ENCODE results near the gene XPO5. TPM values are rescaled to one million over a fixed set of nuclear protein-coding genes. Genes with fewer than 3 reads are reported as not detected.

The XPO5 gene
- polyA plus RNA-seq, 1 of the 3 experiments (the other 2 are of a cell fraction): 29.5 TPM

- H3K4me3 ChIP-seq (ENCODE audit: low read depth in 2 of 2, low read length in 1 of 2): no peak overlapping the region
- H3K27me3 ChIP-seq (ENCODE audit: insufficient read depth): no peaks in the 10 kb centered on the region
- no peaks in the 10 kb centered on the region for H3K9me3 ChIP-seq
- no peaks in the 10 kb centered on the region for H3K9me2 ChIP-seq
- no peak overlapping the region for H3K9ac ChIP-seq
- H2AFZ ChIP-seq (ENCODE audit: low read depth): no peak overlapping the region
- WGBS (ENCODE audit: low lambda C conversion rate): 98% methylated on average over 8 of the region's 8 CpGs
- H3K4me2 ChIP-seq: no peak overlapping the region
- 0 out of 2 replicates have a peak, but pooled peaks cover 4% of the 10 kb centered on the region for H4K20me1 ChIP-seq (ENCODE audit: insufficient read depth)
- ChIA-PET POLR2A (no interaction called here), CTCF (interaction anchor here (1.2 to 1.4 kb wide), 3 partner anchors 11 to 63 kb away, joined by 3 to 5 read pairs (median 5); partner anchors contain the start of gene LRRC73)
- H3F3A ChIP-seq (replicated peaks; ENCODE audit: insufficient read depth): peaks cover 6% of the 10 kb centered on the region
- H3K36me3 ChIP-seq (replicated peaks in 1 of 2; ENCODE audit: control insufficient read depth in 1 of 2, insufficient read depth in 2 of 2, low read length in 1 of 2): peaks cover 56 to 65% of the 10 kb centered on the region in 2 experiments
- peaks cover 8 to 18% of the 10 kb centered on the region in 2 experiments for H3K4me1 ChIP-seq (ENCODE audit: control insufficient read depth in 1 of 2, insufficient read depth in 2 of 2, low read depth in 1 of 2, low read length in 1 of 2)
- DNase-seq: no peak
- peaks cover 50% of the 10 kb centered on the region for H3K79me2 ChIP-seq (ENCODE audit: insufficient read depth)
- no peak overlapping the region for H3K27ac ChIP-seq (ENCODE audit: low read depth in 2 of 2, low read length in 1 of 2)
- TF ChIP-seq FOSL2 (IDR thresholded peaks at IDR 0.05; ENCODE audit: borderline replicate concordance, low read depth) (no peak), ELF1 (IDR thresholded peaks at IDR 0.05) (no peak)
- TF ChIP-seq, protein P1, sequence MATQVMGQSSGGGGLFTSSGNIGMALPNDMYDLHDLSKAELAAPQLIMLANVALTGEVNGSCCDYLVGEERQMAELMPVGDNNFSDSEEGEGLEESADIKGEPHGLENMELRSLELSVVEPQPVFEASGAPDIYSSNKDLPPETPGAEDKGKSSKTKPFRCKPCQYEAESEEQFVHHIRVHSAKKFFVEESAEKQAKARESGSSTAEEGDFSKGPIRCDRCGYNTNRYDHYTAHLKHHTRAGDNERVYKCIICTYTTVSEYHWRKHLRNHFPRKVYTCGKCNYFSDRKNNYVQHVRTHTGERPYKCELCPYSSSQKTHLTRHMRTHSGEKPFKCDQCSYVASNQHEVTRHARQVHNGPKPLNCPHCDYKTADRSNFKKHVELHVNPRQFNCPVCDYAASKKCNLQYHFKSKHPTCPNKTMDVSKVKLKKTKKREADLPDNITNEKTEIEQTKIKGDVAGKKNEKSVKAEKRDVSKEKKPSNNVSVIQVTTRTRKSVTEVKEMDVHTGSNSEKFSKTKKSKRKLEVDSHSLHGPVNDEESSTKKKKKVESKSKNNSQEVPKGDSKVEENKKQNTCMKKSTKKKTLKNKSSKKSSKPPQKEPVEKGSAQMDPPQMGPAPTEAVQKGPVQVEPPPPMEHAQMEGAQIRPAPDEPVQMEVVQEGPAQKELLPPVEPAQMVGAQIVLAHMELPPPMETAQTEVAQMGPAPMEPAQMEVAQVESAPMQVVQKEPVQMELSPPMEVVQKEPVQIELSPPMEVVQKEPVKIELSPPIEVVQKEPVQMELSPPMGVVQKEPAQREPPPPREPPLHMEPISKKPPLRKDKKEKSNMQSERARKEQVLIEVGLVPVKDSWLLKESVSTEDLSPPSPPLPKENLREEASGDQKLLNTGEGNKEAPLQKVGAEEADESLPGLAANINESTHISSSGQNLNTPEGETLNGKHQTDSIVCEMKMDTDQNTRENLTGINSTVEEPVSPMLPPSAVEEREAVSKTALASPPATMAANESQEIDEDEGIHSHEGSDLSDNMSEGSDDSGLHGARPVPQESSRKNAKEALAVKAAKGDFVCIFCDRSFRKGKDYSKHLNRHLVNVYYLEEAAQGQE (IDR thresholded peaks at IDR 0.05; ENCODE audit: low read depth, low read length): no peak
These were observed 55.7 kb downstream of the XPO5 start for GRCh38 chr6:43520097-43520496.

DNA sequence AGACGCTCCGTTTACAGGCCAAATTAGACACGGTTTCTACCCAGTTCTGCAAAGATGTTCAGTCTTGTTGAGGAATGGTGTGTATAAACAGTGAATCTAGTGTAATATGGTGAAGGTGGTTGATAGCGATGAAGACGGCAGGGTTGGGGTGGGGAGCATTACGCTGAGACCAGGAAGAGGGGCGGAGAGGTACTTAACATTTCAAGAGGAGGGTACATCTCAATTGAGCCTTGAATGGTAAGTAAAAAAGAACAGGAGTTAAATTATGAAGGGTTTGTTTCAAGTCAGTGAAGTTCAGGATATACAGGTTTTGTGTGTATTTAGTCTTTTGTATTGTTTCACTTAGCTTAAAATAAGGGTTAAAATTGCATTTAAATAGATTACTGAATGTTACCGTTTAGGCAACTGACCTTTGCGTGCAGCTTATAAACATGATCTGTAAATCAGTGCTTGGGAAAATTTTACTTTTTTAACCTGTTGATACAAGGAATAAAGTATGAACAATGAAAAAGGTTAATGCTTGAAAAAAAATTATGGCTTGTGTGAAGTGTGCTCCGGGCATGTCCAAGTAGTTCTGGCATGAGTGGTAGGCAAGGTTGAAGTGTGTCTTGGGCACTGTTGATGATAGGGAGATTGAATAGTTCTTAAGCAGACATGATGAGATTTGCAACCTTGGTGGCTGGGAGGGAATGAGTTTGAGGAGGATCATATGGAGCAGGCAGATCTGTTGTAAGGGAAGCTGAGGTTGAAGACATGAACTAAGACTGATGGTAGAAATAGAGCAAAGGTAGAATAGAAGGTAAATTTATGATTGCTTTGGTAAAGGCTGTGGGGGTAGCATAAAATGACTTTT lies 58.1 kb downstream of the XPO5 start:
- TF ChIP-seq SMC3 (IDR thresholded peaks at IDR 0.05; ENCODE audit: low read depth, low read length) (no peak), MXI1 (IDR thresholded peaks at IDR 0.05; ENCODE audit: low read depth, low read length) (no peak)
- CTCF ChIA-PET: interaction anchor here (0.7 to 3.1 kb wide), 4 partner anchors 10 to 12 kb away, joined by 3 to 21 read pairs (median 8); no protein-coding TSS in a partner anchor
- POLR2A ChIA-PET: interaction anchor here (1.5 kb wide), 2 partner anchors 8 to 15 kb away, joined by 3 to 4 read pairs; partner anchors contain the start of gene LRRC73

More for the DNA sequence above, 58.1 kb downstream of the XPO5 start:
- Histone ChIP-seq H3K79me2 (ENCODE audit: insufficient read depth) (peaks cover 64% of the 10 kb centered on the region), H3K27ac (ENCODE audit: low read depth in 2 of 2, low read length in 1 of 2) (peak overlapping the region; percentile 68 to 83; a peak in 2 of 4 replicates), H4K20me1 (ENCODE audit: insufficient read depth) (0 out of 2 replicates have a peak, but pooled peaks cover 10% of the 10 kb centered on the region), H3K4me3 (ENCODE audit: low read depth in 2 of 2, low read length in 1 of 2) (peak overlapping the region; percentile 86 to 100), H3K4me2 (peak overlapping the region; percentile 84), H2AFZ (ENCODE audit: low read depth) (peak overlapping the region; percentile 73), H3K9me2 (no peaks in the 10 kb centered on the region), H3K4me1 (ENCODE audit: control insufficient read depth in 1 of 2, insufficient read depth in 2 of 2, low read depth in 1 of 2, low read length in 1 of 2) (peaks cover 13 to 19% of the 10 kb centered on the region in 2 experiments), H3K9ac (peak overlapping the region; percentile 97), H3K9me3 (no peaks in the 10 kb centered on the region), H3K36me3 (replicated peaks in 1 of 2; ENCODE audit: control insufficient read depth in 1 of 2, insufficient read depth in 2 of 2, low read length in 1 of 2) (peaks cover 56 to 61% of the 10 kb centered on the region in 2 experiments), H3F3A (replicated peaks; ENCODE audit: insufficient read depth) (peaks cover 6% of the 10 kb centered on the region), H3K27me3 (ENCODE audit: insufficient read depth) (no peaks in the 10 kb centered on the region)
- WGBS (ENCODE audit: low lambda C conversion rate): under 1% methylated on average over 10 of the region's 10 CpGs
- no peak for DNase-seq
